Activated CD8-positive, alpha-beta memory T cell treated with anti-CD3 and anti-CD28 coated beads for 48 hours (primary cell): ENCODE data around the gene SMIM20.
"Not testable (repeated sequence)": the region's sequence is repeated elsewhere in the genome, so short reads cannot be mapped to it uniquely, and the experiment has no call there.

Experiments used
- DNase-seq, 3 experiments: peaks; one replicate each; pipeline ENCODE4 v3.0.0-alpha.2; 2020; ENCODE audit warnings: low read depth in 2 of 3, low spot score in 2 of 3

The SMIM20 gene

DNA sequence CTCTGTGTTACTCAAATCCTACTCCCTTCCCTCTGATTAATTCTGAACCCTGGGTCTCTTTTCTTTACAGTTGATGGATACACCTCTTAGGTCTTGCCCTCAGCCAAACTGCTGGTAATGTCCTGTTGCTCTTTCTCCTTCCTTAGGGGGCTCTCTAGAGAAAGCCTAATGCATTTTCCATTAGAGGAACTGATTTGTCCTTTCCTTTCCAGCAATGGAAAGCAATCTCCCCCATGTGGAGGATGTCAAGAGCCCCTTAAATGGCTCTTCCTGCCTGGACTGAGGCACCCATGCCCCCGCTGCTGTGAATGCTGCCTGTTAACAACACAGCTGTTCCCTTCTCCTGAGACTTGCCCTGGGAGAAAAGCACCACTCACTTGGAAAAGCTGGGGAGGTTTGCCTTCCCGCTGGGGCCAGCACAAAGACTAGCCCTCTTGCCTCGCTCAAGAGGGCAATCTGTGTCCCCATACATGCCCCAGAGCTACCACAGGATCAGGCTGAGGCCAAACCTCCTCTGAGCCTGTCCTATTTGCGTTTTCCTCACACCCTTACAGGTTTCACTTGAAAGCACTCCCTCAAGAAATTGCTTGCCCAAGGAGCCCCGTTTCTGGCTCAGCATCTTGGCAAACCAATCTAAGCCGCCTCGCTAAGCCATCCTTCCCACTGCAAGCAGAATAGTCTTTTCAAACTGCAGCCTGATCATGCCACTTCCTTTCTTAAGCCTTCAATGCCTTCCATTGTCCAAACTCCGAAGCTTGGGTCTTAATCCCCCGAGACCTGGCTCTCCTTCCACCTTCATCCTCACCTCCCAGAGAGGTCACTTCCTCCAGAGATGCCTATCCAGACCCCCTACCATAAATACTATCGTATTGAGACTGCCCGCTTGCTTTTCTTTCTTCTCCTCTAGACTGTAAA lies 23.2 kb upstream of the SMIM20 start:
- no peak for DNase-seq

DNA sequence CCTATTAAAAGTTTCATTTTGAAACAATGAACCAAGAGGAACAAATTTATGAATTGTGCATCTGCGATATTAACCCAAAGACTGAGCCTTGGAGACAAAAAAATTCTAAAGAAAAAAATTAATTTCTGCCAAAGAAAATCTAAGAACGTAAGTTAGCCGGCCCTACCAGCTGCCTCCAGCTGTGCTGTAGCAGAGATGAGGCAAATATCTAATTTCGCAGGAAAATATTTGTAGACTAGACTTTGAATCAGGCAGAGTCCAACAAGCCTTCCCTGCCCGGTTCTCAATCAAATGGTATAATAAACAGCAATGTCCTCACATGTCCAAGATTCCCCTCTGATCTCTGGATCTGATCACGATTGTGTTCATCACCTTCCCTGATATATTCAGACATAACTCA lies 21.2 kb upstream of the SMIM20 start:
- DNase-seq = no peak

DNA sequence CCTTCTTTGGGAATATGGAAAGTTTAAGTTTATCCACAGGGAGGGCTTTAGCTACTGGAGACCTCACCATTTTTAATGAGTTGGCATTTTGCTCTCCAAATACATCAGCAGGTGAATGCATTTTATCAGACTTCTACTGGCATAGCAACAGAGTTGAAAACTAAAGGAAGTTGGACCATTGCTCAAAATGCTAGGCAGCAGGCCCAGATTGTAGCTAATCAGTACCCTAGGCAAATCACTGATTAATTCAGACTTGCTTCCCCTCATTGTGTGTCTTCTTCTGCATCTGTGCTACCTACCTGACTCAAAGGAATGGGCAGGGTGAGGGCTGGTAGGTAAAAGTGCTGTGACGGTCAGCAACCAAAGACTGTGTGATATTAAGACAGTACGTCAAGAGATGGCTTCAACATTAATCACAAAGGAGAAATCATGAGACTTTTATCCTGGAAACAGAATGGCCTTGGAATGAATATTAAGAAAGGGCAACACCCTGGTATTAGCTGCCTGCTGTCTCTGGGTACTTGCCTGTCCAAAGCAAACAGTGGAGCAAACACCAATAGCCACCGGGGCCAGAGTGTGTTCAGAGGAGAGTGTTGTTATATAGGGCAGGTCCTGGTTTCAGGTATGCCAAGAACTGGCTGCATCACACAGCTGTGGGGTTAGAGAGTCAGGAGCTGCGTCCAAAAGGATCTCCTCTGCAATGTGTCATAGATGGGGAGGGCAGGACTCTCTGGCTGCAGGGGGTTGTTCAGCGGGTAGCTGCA lies 17.1 kb upstream of the SMIM20 start:
- DNase-seq = no peak

DNA sequence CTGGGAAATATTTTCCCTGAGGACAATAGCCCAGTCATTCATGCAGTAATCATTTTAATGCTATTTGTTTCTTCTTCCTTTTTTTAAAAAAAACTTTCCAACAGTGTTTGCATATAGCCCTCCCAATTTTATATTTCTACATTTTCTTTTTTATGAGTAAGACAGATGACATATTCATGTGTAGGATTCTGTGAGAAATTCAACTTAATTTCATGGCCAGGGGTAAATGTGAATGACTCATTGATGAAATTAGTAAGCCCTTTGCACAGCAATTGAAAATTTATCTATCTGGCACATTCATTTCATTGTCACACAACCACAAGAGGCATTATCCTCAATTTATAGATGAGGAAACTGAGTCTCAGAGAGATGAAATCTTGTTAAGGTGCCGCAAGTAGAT lies 13.7 kb upstream of the SMIM20 start:
- no peak for DNase-seq

DNA sequence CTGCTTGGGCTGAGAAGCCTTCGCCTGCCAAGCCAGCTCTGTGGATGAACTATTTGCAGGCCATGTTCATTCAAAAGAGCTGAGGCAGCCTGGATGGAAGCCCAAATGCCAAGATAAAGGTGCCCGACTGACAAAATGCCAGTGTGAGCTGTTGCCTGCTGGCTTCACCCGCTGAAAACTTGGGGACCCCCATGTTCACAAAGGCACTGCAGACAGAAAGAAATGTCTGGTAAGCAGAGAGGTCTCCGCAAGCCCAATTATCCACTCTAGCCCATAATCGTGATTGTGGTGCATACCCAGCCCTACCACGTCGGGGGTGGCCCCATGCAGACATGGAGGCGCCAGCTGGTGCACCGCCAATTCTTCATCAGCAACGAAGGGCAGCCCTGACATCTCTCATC lies 13.0 kb upstream of the SMIM20 start:
- DNase-seq = no peak

DNA sequence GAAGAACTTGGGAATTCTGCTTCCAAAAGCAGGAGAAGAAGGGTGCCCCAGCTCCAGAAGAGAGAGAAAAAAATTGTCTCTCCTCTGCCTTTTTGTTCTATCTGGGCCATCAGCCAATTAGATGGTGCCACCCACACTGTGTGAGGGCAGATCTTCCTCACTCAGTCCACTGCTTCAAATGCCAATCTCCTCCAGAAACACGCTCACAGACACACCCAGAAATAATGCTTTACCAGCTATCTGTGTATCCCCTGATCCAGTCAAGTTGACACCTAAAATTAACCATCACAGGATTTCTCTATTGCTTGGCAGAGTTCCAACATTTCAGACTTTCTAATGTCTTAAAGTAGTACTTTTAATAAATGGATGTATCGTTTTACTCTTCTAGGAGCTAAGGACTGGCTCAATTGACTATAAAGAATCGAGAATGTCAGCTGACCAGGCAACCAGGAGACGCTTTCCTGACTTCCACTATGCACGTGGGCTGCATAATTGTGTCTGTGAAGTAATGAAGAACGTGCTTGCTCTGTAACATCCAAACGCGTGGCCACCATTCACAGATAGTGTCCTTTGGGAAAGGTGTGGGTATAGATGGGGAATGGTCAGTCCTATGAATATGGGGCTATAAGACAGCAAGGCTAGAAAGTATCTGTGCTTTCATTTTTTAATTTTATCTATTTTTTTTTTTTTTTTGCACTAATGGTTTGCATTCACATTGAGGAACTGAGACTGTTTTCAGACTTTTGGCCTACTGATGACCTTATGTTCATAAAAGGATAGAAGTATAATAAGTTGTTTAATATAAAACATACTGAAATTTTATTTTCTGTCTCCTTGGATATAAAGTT lies 9.9 kb upstream of the SMIM20 start:
- no peak for DNase-seq

DNA sequence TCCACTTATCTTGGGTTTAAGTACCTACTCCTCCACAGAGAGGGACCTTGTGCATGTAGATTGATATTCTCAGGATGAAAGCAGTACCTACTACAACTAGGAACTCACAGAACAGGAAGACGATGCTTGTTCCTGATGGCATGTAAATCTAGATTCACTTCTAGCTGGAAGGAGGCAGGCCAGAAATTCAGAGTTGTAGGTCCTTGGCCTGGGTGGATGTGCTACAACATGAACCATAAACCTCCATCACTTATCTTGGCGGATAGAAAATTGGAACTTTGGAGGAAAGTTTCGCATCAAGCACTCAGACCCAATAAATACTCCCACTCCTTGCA lies 9.3 kb upstream of the SMIM20 start:
- DNase-seq = no peak

DNA sequence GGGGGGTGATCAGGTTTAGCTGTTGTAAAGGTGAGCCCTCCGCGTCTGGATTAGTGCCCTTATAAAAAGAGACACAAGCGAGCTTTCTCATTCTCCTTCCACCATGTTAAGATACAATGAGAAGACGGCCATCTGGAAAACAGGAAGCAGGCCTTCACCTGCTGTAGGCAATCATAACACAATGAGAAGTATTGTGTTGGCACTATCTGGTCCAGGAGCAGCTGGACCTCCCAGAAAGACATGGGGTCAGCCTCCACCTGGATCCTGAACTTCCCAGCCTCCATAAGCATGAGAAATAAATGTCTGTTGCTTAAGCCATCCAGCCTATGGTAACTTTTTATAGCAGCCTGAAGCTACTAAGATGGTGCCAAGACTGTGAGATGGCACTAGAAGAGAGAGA lies 8.6 kb upstream of the SMIM20 start:
- DNase-seq = no peak

DNA sequence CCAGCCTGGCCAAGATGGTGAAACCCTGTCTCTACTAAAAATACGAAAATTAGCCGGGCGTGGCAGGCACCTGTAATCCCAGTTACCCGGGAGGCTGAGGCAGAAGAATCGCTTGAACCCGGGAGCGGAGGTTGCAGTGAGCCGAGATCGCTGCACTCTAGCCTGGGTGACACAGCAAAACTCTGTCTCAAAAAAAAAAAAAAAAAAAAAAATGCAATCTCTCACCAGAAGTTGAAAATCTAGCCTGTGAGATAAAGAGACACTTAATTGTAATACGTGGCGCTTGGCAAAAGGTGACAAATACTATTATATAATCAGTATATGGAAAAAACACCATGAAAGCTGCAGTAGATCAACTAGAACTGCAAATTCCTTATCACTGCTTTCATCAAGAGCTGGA lies 7.9 kb upstream of the SMIM20 start:
- DNase-seq = not testable (repeated sequence)

DNA sequence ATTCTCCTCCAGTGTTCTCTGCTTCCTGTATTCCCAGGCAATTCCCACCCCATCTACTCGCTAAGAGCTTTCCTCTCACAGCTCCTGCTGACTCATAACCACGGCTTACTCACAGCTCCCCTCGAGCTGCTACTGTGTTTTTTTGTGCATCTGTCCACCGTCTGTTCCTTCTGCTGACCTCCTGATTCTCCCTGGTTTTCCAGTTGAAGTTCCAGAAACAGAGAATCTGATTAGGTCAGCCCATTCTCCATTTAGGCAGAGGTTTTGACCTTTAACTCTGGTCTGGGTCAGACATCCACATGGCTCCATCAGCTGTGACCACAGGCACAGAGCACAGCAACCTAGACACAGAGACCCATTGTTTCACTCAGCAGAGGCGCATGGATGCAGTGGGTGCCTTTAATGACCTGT lies 5.5 kb upstream of the SMIM20 start:
- DNase-seq = no peak

DNA sequence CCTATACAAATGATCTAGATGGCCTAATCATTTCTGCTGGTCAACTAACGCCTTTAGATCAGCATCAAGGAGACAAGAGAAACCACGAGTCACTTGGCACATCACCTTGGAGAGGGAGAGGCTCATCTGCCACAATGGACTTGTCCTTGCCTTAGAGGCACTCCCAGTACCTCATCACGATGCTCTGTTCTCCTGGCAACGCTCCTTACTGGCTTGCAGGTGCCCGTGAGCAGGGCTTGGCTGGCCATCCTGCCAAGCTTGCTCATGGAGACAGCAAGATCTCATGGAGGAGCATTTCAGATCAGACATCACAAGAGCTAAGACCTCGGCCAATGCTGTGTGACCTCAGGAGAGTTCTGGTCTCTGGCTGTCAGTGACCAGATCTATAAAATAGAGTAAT lies 2.7 kb upstream of the SMIM20 start:
- no peak for DNase-seq

DNA sequence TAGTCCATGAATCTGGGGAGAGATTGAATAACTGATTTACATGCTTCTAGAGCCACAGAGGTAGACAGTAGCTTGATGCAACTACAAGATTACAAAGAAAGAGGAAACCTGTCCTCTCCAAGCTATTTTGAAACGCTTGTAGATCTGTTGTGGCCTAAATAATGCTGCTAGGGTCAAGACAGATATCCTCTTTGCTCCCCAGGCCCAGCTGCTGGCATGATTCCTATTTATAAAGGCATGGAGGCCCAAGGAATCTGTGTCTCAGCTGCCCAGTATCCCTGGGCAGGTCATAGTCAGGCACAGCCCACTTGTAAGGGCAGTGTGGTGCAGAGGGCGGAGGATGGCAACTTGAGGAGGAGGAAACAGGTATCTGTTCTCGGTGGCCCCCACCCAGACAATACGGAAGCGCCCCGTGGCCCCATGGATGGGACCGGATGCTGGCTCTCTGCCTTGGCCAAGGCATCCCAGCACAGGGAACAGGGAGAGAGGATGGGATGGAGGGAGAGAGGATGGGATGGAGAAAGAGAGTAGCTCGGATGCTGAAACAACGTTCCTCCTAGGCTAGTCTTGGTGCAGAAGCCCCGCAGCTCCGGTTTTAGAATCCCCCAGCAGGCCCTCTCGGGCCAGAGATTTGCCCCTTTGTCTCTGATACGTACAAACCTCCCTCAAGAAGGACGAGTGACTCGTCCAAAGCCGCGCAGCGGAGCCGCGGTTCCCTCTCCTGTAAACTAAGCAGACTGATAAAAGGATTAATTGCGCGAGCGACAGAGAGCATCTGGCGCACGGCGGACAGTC lies 767 bp upstream of the SMIM20 start:
- DNase-seq = peak in 1 of 3 experiments; percentile 24

DNA sequence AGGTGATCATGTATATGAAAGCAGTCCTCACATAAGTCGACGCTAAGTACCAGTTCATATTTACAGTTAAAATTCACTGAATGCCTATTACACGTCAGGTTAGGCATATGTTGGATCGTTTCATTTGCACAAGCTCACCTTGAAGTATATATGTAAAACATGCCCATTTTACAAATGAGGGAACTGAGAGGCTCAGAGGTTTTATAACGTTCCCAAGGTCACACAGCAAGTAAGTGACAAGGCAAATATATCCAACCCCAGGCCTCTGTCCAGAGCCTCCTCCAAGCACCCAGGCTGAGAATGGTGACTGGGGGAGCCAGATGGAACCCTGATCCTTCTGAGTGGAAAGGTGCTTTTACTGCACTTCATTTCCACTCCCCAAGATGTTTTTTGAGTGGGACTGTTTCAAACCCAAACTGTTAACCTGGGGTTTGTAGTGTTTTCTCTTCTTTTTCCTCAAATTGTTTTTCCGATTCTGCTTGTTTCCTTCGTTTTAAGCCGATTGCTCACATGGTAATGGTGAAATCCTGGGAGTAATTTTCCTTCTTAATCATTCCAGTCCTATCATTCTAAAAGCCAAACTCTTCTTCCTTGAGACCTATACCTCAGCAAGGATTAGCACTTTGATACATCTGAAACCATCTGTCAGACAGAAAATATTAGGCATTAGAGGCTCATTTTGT lies 791 bp downstream of the SMIM20 start:
- no peak for DNase-seq

DNA sequence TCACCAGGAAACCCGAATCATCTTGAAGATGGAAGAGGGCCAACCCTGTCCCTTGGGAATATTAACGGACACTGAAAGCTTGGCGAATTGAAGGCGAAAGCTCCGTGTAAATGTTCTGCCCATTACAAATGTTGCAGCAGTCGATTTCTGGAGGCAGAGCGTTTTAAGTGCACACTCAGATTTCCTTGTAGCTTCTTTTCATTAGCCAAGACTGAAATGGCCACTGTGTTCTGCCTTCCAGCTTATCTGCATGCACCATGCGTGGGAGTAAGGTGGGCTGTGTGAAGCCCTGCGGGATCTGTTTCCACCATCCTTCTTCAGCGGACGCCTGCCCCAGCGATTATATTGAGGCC lies 1.3 kb downstream of the SMIM20 start:
- DNase-seq = no peak

DNA sequence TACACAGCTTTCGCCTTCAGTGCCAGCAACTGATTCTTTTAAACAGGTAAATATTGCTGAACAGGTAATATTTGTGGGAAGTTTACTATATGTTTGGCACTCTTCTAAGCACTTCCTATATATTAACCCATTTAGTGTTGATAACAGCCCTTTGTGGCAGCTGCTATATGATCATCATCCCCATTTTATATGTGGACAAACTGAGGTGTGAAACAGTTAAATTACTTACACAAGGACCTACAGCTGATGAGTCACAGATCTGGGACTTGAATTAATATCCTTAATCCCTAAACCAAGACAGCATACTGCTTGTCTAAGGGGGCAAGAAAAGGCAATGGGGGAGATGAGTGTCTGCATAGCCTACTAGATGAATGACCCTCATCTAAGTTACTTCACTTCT lies 2.9 kb downstream of the SMIM20 start:
- no peak for DNase-seq

DNA sequence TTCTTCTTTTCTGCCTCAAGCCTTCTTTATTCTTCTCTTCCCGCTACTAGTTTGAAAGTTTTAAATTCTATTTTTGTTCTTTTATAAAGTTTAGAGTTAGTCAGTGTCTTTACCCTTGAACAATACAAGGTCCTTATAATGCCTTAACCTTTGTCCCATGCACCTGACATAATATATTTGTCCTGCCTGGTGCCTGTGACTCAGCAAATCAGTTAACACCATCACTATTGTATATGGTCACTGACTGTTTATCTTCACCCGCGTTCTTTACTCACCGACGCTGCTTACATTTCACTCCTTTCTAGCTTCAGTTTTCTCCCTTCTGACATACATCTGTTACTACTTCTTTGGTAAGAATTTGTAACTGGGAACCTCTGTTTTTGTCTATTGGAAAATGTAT lies 5.7 kb downstream of the SMIM20 start:
- no peak for DNase-seq

DNA sequence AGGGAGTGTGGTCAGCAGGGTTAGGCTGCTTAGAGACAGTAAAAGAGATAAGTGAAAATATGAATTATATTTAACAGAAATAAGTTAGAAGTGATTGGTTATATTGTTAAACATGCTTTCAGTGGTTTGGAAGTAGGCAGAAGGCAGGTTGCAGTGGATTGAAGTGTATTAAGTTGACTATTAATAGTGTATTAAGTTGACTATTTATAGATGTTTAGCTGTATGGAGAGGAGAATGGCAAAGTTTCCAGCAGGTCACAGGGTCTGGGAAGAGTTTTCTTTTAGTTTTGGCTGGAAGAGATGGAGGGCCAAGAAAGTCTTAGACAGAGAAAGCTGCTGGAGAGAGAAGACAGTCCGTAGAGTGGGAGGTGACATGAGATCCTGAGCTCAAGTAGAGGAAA lies 7.9 kb downstream of the SMIM20 start:
- DNase-seq = no peak

DNA sequence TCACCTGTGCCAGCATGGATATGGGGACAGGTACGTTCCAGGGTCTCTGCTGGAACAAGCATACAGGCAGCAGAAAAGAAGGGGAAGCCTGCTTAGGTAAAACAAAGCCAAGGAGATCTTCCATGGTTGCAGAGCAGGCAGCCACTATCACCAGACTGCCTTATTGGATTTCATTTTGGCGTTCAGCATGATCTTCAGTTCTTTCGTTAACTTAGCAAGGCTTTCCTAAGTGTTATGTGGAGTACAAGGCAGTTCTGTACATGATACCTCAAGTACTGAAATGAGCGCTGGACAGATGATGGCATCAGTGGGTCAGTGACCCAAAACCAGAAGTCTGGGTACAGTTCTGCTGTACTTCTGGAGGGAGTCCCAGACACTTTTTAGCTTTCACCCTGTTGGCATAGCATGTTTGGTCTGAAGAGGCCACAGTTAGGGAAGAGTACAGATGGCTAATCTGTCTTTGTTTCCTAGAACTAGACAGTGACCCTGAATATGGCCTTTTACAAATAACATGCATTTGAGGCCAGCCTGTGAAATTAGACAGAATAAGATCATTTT lies 8.9 kb downstream of the SMIM20 start:
- no peak for DNase-seq

DNA sequence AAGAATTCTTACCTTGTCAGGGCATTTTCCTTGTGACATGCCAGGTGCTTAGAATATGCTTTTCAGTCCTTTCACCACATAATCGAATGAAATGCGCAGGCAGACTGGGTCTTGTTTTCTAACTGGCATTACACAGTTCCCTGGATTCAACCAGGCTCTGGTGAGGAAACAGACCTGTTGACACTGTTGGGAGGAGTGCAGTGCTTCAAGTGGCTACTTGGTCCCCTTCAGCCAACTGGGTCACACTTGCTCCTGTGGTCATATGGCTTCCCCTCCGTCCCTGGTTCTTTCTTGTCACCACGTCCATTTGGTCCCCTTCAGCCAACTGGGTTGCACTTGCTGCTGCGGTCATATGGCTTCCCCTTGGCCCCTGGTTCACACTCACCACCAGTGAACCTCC lies 9.7 kb downstream of the SMIM20 start:
- no peak for DNase-seq
